HepG2 (cell line): ENCODE results near the gene LGALS3. TPM values are rescaled to one million over a fixed set of nuclear protein-coding genes. Genes with fewer than 3 reads are reported as not detected.

ENCODE experiments used
- ATF4 ChIP-seq, 2 experiments: fragments of 450-650 bp in 1 of 2; sonication (generic) in 1 of 2; formaldehyde crosslinking; IDR thresholded peaks; 2 replicates each; pipeline versions ENCODE4 v1.5.0 to v1.8.0; 2020 to 2022; ENCODE audit warnings: mild to moderate bottlenecking in 1 of 2, missing genetic modification reagents in 1 of 2
- CHCHD3 ChIP-seq: sonication (generic); formaldehyde crosslinking; IDR thresholded peaks from 2 replicates; pipeline ENCODE4 v1.8.0; 2022; ENCODE audit warnings: mild to moderate bottlenecking, missing genetic modification reagents, moderate library complexity
- KAT8 ChIP-seq: IDR thresholded peaks from 2 replicates; pipeline ENCODE4 v1.6.1; 2016; ENCODE audit warnings: missing genetic modification reagents, missing compliant biosample characterization
- KLF13 ChIP-seq: sonication (generic); formaldehyde crosslinking; IDR thresholded peaks from 2 replicates; pipeline ENCODE4 v1.4.0; 2020; ENCODE audit warnings: mild to moderate bottlenecking, missing genetic modification reagents
- KMT2B ChIP-seq: IDR thresholded peaks from 2 replicates; pipeline ENCODE4 v1.6.1; 2016; ENCODE audit warnings: missing genetic modification reagents, missing compliant biosample characterization
- MIER2 ChIP-seq: IDR thresholded peaks from 2 replicates; pipeline ENCODE4 v1.6.1; 2016; ENCODE audit warnings: missing biosample characterization, missing genetic modification reagents
- REXO4 ChIP-seq: sonication (generic); formaldehyde crosslinking; IDR thresholded peaks from 2 replicates; pipeline ENCODE4 v1.8.0; 2022; ENCODE audit warnings: missing genetic modification reagents, mild to moderate bottlenecking, borderline replicate concordance
- RXRB ChIP-seq: IDR thresholded peaks from 2 replicates; pipeline ENCODE4 v1.6.1; 2016; ENCODE audit warnings: borderline replicate concordance, missing genetic modification reagents, missing compliant biosample characterization
- TCF7L2 ChIP-seq: IDR thresholded peaks from 2 replicates; pipeline ENCODE4 v1.6.1; 2011; ENCODE audit warnings: mild to moderate bottlenecking, low read depth, low read length, moderate library complexity
- ZNF282 ChIP-seq: fragments of 450-650 bp; IDR thresholded peaks from 2 replicates; pipeline ENCODE4 v1.6.1; 2018; ENCODE audit not compliant: partially characterized antibody
- ZNF660 ChIP-seq: sonication (generic); formaldehyde crosslinking; IDR thresholded peaks from 2 replicates; pipeline ENCODE4 v1.5.1; 2020; ENCODE audit warnings: mild to moderate bottlenecking, low read depth, missing genetic modification reagents, borderline replicate concordance
- ZNF670 ChIP-seq: sonication (generic); formaldehyde crosslinking; IDR thresholded peaks from 2 replicates; pipeline ENCODE4 v1.8.0; 2022; ENCODE audit warnings: mild to moderate bottlenecking, missing genetic modification reagents, borderline replicate concordance
- ZNF75D ChIP-seq: sonication (generic); formaldehyde crosslinking; IDR thresholded peaks from 2 replicates; pipeline ENCODE4 v1.8.1; 2023; ENCODE audit warnings: missing genetic modification reagents, mild to moderate bottlenecking, borderline replicate concordance
- ZNF792 ChIP-seq: IDR thresholded peaks from 2 replicates; pipeline ENCODE4 v1.6.1; 2016
- polyA plus RNA-seq, 8 experiments: library from polyadenylated mRNA; depleted of rRNA in 3 of 8; stranded (reverse) in 7 of 8; unstranded in 1 of 8; fragments of >200 nt; fragmentation: Illumina TruSeq in 4 of 8; extraction: Trizol in 4 of 8; gene quantifications; 2 replicates each; pipeline versions ENCODE4 v1.2.1 to v1.2.3, GENCODE V29; 2011 to 2016; ENCODE audit warnings: low read depth in 4 of 8, missing spikeins in 1 of 8, mixed read lengths in 1 of 8; ENCODE audit not compliant: insufficient read depth in 1 of 8
- total RNA-seq, 5 experiments: library from RNA; depleted of rRNA; stranded (reverse); fragments of >200 nt; fragmentation: Illumina TruSeq; extraction: Trizol; gene quantifications; 2 replicates each; pipeline ENCODE4 v1.2.3, GENCODE V29; 2016; ENCODE audit warnings: low read depth in 1 of 5
- TF ChIP-seq, protein P1 (sequence below): sonication (generic); IDR thresholded peaks from 2 replicates; pipeline ENCODE4 v1.6.1; 2016; ENCODE audit warnings: low read depth, borderline replicate concordance
- TF ChIP-seq, protein P2 (sequence below): IDR thresholded peaks from 2 replicates; pipeline ENCODE4 v1.6.1; 2012; ENCODE audit warnings: inconsistent platforms
- TF ChIP-seq, protein P3 (sequence below): sonication (generic); formaldehyde crosslinking; IDR thresholded peaks from 2 replicates; pipeline ENCODE4 v1.4.0; 2020; ENCODE audit warnings: missing genetic modification reagents, borderline replicate concordance
- TF ChIP-seq, protein P4 (sequence below): sonication (generic); formaldehyde crosslinking; IDR thresholded peaks from 2 replicates; pipeline ENCODE4 v1.4.0; 2020; ENCODE audit warnings: missing genetic modification reagents
- TF ChIP-seq, protein P5 (sequence below): sonication (generic); formaldehyde crosslinking; IDR thresholded peaks from 2 replicates; pipeline ENCODE4 v1.4.0; 2020; ENCODE audit warnings: mild to moderate bottlenecking, missing genetic modification reagents

Gene LGALS3
- total and polyA plus RNA-seq, 2 of the 13 experiments (the other 11 are each of a cell fraction or from before 2014, with no cell fraction given): 5.0 to 97.4 TPM

GRCh38 chr14:55102141-55102621, 26.9 kb upstream of the LGALS3 start (continued):
- TF ChIP-seq, protein P1, sequence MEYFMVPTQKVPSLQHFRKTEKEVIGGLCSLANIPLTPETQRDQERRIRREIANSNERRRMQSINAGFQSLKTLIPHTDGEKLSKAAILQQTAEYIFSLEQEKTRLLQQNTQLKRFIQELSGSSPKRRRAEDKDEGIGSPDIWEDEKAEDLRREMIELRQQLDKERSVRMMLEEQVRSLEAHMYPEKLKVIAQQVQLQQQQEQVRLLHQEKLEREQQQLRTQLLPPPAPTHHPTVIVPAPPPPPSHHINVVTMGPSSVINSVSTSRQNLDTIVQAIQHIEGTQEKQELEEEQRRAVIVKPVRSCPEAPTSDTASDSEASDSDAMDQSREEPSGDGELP: peak; percentile 70; the same call in 1 of the 2 replicates
- no peak for TF ChIP-seq ZNF660 (CRISPR knock-in tag)
- no peak for TF ChIP-seq CHCHD3
- no peak for TF ChIP-seq RXRB (CRISPR knock-in tag)
- TF ChIP-seq, protein P2, sequence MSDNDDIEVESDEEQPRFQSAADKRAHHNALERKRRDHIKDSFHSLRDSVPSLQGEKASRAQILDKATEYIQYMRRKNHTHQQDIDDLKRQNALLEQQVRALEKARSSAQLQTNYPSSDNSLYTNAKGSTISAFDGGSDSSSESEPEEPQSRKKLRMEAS: 0 out of 2 replicates have a peak, but pooled peaks have one; percentile 18
- TF ChIP-seq, protein P3, sequence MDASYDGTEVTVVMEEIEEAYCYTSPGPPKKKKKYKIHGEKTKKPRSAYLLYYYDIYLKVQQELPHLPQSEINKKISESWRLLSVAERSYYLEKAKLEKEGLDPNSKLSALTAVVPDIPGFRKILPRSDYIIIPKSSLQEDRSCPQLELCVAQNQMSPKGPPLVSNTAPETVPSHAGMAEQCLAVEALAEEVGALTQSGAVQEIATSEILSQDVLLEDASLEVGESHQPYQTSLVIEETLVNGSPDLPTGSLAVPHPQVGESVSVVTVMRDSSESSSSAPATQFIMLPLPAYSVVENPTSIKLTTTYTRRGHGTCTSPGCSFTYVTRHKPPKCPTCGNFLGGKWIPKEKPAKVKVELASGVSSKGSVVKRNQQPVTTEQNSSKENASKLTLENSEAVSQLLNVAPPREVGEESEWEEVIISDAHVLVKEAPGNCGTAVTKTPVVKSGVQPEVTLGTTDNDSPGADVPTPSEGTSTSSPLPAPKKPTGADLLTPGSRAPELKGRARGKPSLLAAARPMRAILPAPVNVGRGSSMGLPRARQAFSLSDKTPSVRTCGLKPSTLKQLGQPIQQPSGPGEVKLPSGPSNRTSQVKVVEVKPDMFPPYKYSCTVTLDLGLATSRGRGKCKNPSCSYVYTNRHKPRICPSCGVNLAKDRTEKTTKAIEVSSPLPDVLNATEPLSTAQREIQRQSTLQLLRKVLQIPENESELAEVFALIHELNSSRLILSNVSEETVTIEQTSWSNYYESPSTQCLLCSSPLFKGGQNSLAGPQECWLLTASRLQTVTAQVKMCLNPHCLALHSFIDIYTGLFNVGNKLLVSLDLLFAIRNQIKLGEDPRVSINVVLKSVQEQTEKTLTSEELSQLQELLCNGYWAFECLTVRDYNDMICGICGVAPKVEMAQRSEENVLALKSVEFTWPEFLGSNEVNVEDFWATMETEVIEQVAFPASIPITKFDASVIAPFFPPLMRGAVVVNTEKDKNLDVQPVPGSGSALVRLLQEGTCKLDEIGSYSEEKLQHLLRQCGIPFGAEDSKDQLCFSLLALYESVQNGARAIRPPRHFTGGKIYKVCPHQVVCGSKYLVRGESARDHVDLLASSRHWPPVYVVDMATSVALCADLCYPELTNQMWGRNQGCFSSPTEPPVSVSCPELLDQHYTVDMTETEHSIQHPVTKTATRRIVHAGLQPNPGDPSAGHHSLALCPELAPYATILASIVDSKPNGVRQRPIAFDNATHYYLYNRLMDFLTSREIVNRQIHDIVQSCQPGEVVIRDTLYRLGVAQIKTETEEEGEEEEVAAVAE (CRISPR knock-in tag): no peak
- no peak for TF ChIP-seq REXO4
- TF ChIP-seq ZNF792 (CRISPR knock-in tag): no peak
- TF ChIP-seq, protein P4, sequence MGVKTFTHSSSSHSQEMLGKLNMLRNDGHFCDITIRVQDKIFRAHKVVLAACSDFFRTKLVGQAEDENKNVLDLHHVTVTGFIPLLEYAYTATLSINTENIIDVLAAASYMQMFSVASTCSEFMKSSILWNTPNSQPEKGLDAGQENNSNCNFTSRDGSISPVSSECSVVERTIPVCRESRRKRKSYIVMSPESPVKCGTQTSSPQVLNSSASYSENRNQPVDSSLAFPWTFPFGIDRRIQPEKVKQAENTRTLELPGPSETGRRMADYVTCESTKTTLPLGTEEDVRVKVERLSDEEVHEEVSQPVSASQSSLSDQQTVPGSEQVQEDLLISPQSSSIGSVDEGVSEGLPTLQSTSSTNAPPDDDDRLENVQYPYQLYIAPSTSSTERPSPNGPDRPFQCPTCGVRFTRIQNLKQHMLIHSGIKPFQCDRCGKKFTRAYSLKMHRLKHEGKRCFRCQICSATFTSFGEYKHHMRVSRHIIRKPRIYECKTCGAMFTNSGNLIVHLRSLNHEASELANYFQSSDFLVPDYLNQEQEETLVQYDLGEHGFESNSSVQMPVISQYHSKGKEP (CRISPR knock-in tag): no peak
- TF ChIP-seq KAT8: peak; percentile 26; the same call in 1 of the 2 replicates
- no peak for TF ChIP-seq ZNF670 (CRISPR knock-in tag)
- TF ChIP-seq KMT2B (CRISPR knock-in tag): no peak
- TF ChIP-seq ZNF282: no peak
- no peak for TF ChIP-seq TCF7L2
- TF ChIP-seq KLF13 (CRISPR knock-in tag): no peak
- no peak for TF ChIP-seq MIER2
- TF ChIP-seq, protein P5, sequence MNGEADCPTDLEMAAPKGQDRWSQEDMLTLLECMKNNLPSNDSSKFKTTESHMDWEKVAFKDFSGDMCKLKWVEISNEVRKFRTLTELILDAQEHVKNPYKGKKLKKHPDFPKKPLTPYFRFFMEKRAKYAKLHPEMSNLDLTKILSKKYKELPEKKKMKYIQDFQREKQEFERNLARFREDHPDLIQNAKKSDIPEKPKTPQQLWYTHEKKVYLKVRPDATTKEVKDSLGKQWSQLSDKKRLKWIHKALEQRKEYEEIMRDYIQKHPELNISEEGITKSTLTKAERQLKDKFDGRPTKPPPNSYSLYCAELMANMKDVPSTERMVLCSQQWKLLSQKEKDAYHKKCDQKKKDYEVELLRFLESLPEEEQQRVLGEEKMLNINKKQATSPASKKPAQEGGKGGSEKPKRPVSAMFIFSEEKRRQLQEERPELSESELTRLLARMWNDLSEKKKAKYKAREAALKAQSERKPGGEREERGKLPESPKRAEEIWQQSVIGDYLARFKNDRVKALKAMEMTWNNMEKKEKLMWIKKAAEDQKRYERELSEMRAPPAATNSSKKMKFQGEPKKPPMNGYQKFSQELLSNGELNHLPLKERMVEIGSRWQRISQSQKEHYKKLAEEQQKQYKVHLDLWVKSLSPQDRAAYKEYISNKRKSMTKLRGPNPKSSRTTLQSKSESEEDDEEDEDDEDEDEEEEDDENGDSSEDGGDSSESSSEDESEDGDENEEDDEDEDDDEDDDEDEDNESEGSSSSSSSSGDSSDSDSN (CRISPR knock-in tag): peak; percentile 21; the same call in 1 of the 2 replicates
- no peak for TF ChIP-seq ZNF75D
- no peak for TF ChIP-seq ATF4 (CRISPR knock-in tag; IDR thresholded peaks at IDR 0.05)
